Astrocyte of the cerebellum (primary cell): Measurements from ENCODE around the gene OSTF1.
A peak's percentile ranks its signal among the peaks of the same experiment; 100 is the strongest.

ENCODE experiments used
- DNase-seq: peaks from one replicate; pipeline ENCODE4 v3.0.0-alpha.2; 2011; ENCODE audit warnings: low read depth
- H3K4me3 ChIP-seq: 2 replicates; pipeline ENCODE4 v1.5.1; 2011; ENCODE audit warnings: mild to moderate bottlenecking, low read depth, low read length, moderate library complexity
- in situ Hi-C: cut with HindIII; loops from 2 replicates; pipeline ENCODE4 v1.10.0; 2017; ENCODE audit warnings: low sequenced_read_pairs
- TF ChIP-seq, protein P1 (sequence below): IDR thresholded peaks from 2 replicates; pipeline ENCODE4 v1.5.1; 2012; ENCODE audit warnings: low read length, low read depth, moderate library complexity, mild to moderate bottlenecking; ENCODE audit errors: missing control alignments

The OSTF1 gene

GRCh38 chr9:75170898-75171360 lies 82.6 kb downstream of the OSTF1 start:
- no peak overlapping the region for H3K4me3 ChIP-seq
- in situ Hi-C loops: no loop called here
- TF ChIP-seq, protein P1, sequence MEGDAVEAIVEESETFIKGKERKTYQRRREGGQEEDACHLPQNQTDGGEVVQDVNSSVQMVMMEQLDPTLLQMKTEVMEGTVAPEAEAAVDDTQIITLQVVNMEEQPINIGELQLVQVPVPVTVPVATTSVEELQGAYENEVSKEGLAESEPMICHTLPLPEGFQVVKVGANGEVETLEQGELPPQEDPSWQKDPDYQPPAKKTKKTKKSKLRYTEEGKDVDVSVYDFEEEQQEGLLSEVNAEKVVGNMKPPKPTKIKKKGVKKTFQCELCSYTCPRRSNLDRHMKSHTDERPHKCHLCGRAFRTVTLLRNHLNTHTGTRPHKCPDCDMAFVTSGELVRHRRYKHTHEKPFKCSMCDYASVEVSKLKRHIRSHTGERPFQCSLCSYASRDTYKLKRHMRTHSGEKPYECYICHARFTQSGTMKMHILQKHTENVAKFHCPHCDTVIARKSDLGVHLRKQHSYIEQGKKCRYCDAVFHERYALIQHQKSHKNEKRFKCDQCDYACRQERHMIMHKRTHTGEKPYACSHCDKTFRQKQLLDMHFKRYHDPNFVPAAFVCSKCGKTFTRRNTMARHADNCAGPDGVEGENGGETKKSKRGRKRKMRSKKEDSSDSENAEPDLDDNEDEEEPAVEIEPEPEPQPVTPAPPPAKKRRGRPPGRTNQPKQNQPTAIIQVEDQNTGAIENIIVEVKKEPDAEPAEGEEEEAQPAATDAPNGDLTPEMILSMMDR: no peak
- peak; percentile 23 for DNase-seq

- H3K4me3 ChIP-seq: no peak overlapping the region
- DNase-seq: no peak
- in situ Hi-C loops: loop anchor here (5.0 kb wide), 1 partner anchor 38 kb away; no protein-coding TSS in a partner anchor
- TF ChIP-seq, protein P1: no peak
Observed at GRCh38 chr9:75175395-75175794, 87.1 kb downstream of the OSTF1 start.

- no peak for DNase-seq
- TF ChIP-seq, protein P1: no peak
- H3K4me3 ChIP-seq: no peak overlapping the region
- in situ Hi-C loops: loop anchor here (5.0 kb wide), 1 partner anchor 39 kb away; no protein-coding TSS in a partner anchor
Observed at GRCh38 chr9:75176037-75176436, 87.7 kb downstream of the OSTF1 start.

- DNase-seq: no peak
- in situ Hi-C loops: no loop called here
- TF ChIP-seq, protein P1: no peak
- no peak overlapping the region for H3K4me3 ChIP-seq
Observed at GRCh38 chr9:75181750-75182149, 93.4 kb downstream of the OSTF1 start.

DNA sequence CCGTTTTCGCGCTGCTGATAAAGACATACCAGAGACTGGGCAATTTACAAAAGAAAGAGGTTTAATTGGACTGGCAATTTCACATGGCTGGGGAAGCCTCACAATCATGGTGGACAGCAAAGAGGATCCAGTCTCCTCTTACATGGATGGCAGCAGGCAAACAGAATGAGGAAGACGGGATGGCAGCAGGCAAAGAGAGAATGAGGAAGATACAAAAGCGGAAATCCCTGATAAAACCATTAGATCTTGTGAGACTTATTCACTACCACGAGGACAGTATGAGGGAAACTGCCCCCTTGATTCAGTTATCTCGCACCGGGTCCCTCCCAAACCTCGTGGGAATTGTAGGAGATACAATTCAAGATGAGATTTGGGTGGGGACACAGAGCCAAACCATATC lies 95.0 kb downstream of the OSTF1 start:
- TF ChIP-seq, protein P1: no peak
- DNase-seq: no peak
- H3K4me3 ChIP-seq: no peak overlapping the region
- in situ Hi-C loops: no loop called here

- no peak overlapping the region for H3K4me3 ChIP-seq
- in situ Hi-C loops: no loop called here
- TF ChIP-seq, protein P1: no peak
- no peak for DNase-seq
Observed at GRCh38 chr9:75184471-75184870, 96.2 kb downstream of the OSTF1 start.
